Measurements from ENCODE around the gene ADD2.

ADD2 gene

GRCh38 chr2:70717431-70718038 lies 50.5 kb downstream of the ADD2 start:
- DNase-seq = no peak

GRCh38 chr2:70716951-70717350 lies 51.0 kb downstream of the ADD2 start:
- no peak for DNase-seq

GRCh38 chr2:70716131-70716743 lies 51.8 kb downstream of the ADD2 start:
- DNase-seq = peak; percentile 15

- DNase-seq = no peak
Measured at GRCh38 chr2:70715071-70715985, 52.7 kb downstream of the ADD2 start.

GRCh38 chr2:70714141-70714905 lies 53.7 kb downstream of the ADD2 start:
- DNase-seq = no peak

- no peak for DNase-seq
Measured at GRCh38 chr2:70712916-70713315, 55.1 kb downstream of the ADD2 start.

GRCh38 chr2:70711191-70711590 lies 56.8 kb downstream of the ADD2 start:
- no peak for DNase-seq

- DNase-seq = no peak
Measured at GRCh38 chr2:70710038-70710690, 57.8 kb downstream of the ADD2 start.

- no peak for DNase-seq
Measured at GRCh38 chr2:70709275-70710037, 58.5 kb downstream of the ADD2 start.

GRCh38 chr2:70708376-70709199 lies 59.4 kb downstream of the ADD2 start:
- no peak for DNase-seq

- DNase-seq = no peak
Measured at GRCh38 chr2:70707706-70708105, 60.3 kb downstream of the ADD2 start.

GRCh38 chr2:70706026-70706795 lies 61.8 kb downstream of the ADD2 start:
- DNase-seq = no peak

- no peak for DNase-seq
Measured at GRCh38 chr2:70705160-70705850, 62.7 kb downstream of the ADD2 start.

GRCh38 chr2:70703900-70704549 lies 64.0 kb downstream of the ADD2 start:
- no peak for DNase-seq

GRCh38 chr2:70702711-70703395 lies 65.1 kb downstream of the ADD2 start:
- no peak for DNase-seq

- no peak for DNase-seq
Measured at GRCh38 chr2:70698847-70699246, 69.2 kb downstream of the ADD2 start.

- DNase-seq = no peak
Measured at GRCh38 chr2:70697603-70698383, 70.2 kb downstream of the ADD2 start.
